ENCODE results near the gene FOXP2. TPM values are rescaled to one million over a fixed set of nuclear protein-coding genes. Genes with fewer than 3 reads are reported as not detected.

FOXP2 gene
- total and polyA plus RNA-seq, 10 of the 15 experiments (the other 5 are each of a cell fraction or from before 2014, with no cell fraction given) = 0.99 to 2.5 (median 1.8) TPM

DNA sequence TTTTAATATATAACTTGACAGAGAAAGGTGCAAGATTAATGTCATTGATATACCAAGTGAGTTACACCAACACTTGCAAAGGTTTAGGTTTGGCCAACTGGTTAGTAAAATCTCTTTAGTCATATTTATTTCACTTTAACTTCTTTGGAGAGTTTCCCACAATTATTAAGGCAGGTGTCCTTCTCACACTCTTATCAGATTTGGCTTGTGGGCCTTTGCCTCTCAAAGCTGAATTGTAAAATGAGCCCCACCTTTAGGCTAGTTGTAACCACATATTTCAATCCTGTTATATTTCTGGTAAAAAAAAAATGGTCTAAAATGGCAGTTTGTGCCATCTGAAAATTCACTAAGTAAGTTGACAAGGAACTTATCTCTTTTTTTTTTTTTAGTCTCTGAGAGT, 26.6 kb upstream of the FOXP2 start:
- in situ Hi-C loops (cut with MboI) = no loop called here
- ATAC-seq = no peak

DNA sequence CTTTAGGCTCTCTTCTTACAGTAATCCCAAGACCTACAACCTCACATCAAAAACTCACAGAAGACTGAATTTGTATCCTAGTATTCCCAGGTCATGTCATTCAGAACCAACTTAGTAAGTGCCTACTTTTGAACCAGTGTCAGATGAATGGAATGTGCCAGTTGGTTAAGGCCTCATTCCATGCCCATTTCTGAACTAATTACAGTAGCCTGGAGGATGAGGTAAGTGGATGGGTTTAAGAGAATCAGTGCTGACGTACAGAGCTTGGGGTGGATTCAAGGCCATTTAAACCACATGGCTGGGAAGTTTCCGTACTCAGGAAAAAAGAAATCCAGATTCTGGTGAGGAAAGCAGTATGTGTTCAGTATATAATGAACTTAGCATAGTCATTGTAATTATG, 21.9 kb upstream of the FOXP2 start:
- Histone ChIP-seq H3K9me3 (replicated peaks; ENCODE audit: control insufficient read depth, insufficient read depth, low read length) (no peaks in the 10 kb centered on the region), H3K27ac (ENCODE audit: control insufficient read depth, insufficient read depth) (no peak overlapping the region), H3K79me2 (ENCODE audit: control insufficient read depth, insufficient read depth, low read length) (no peaks in the 10 kb centered on the region), H3K4me3 (no peak overlapping the region), H3K27me3 (replicated peaks in 1 of 2; ENCODE audit: control insufficient read depth in 2 of 2, insufficient read depth in 2 of 2, low read length in 1 of 2) (no peaks in the 10 kb centered on the region; a peak in 1 of 4 replicates), H3K4me2 (ENCODE audit: control insufficient read depth, insufficient read depth) (no peak overlapping the region), H3K9ac (ENCODE audit: control insufficient read depth, insufficient read depth, low read length) (no peak overlapping the region), H4K20me1 (ENCODE audit: control insufficient read depth, insufficient read depth) (no peaks in the 10 kb centered on the region), H2AFZ (ENCODE audit: control insufficient read depth, low read depth, low read length) (no peak overlapping the region), H3K36me3 (ENCODE audit: control insufficient read depth in 2 of 2, insufficient read depth in 2 of 2, low read length in 1 of 2) (no peaks in the 10 kb centered on the region), H3K4me1 (ENCODE audit: control insufficient read depth, insufficient read depth, low read length) (no peaks in the 10 kb centered on the region)
- DNase-seq (ENCODE audit: low read depth, low spot score) (no peak), FAIRE-seq (no peak), ATAC-seq (no peak)
- ChIA-PET CTCF (no interaction called here), POLR2A (no interaction called here), RAD21 (ENCODE audit: unreplicated experiment) (no interaction called here), SMC1A (ENCODE audit: uncharacterized antibody, unreplicated experiment) (no interaction called here)
- no TSS peak for BruUV-seq (replicated peaks)
- WGBS (ENCODE audit: insufficient coverage, insufficient replicate concordance, low lambda C conversion rate, missing lambda C conversion rate) = 30% methylated on average over 2 of the region's 2 CpGs
- intact Hi-C loops (cut with micrococcal nuclease; ENCODE audit: unreplicated experiment) = no loop called here
- TF ChIP-seq SREBF2 (IDR thresholded peaks at IDR 0.05; ENCODE audit: low read length) (no peak), EGR1 (IDR thresholded peaks at IDR 0.05; ENCODE audit: borderline replicate concordance in 1 of 2, low read depth in 2 of 2, low read length in 2 of 2) (no peak), MYB (IDR thresholded peaks at IDR 0.05; ENCODE audit: borderline replicate concordance, low read depth, low read length) (no peak), BCL11A (IDR thresholded peaks at IDR 0.05; ENCODE audit: low read depth, low read length) (no peak)
- in situ Hi-C loops (cut with MboI) = no loop called here

More for the DNA sequence above, 26.6 kb upstream of the FOXP2 start:
- CTCF ChIA-PET = no interaction called here
- Histone ChIP-seq H3K4me1 (ENCODE audit: control insufficient read depth, insufficient read depth, low read length) (no peaks in the 10 kb centered on the region), H3K9ac (ENCODE audit: control insufficient read depth, insufficient read depth, low read length) (no peak overlapping the region), H3K4me3 (no peak overlapping the region), H4K20me1 (ENCODE audit: control insufficient read depth, insufficient read depth) (no peaks in the 10 kb centered on the region), H3K27ac (ENCODE audit: control insufficient read depth, insufficient read depth) (no peak overlapping the region), H3K9me3 (replicated peaks; ENCODE audit: control insufficient read depth, insufficient read depth, low read length) (no peaks in the 10 kb centered on the region), H3K4me2 (ENCODE audit: control insufficient read depth, insufficient read depth) (no peak overlapping the region), H3K79me2 (ENCODE audit: control insufficient read depth, insufficient read depth, low read length) (no peaks in the 10 kb centered on the region), H2AFZ (ENCODE audit: control insufficient read depth, low read depth, low read length) (no peak overlapping the region), H3K27me3 (replicated peaks in 1 of 2; ENCODE audit: control insufficient read depth in 2 of 2, insufficient read depth in 2 of 2, low read length in 1 of 2) (no peaks in the 10 kb centered on the region; a peak in 1 of 4 replicates), H3K36me3 (ENCODE audit: control insufficient read depth in 2 of 2, insufficient read depth in 2 of 2, low read length in 1 of 2) (no peaks in the 10 kb centered on the region)
- BruUV-seq (replicated peaks) = no TSS peak
- intact Hi-C loops (cut with micrococcal nuclease; ENCODE audit: unreplicated experiment) = no loop called here
- DNase-seq (ENCODE audit: low read depth, low spot score) (no peak), FAIRE-seq (no peak)
- TF ChIP-seq MXI1 (IDR thresholded peaks at IDR 0.05; ENCODE audit: low read depth, low read length) = no peak
- SMC1A ChIA-PET (ENCODE audit: uncharacterized antibody, unreplicated experiment) = interaction anchor here (0.7 kb wide), 1 partner anchor 1476 kb away, joined by 3 read pairs; no protein-coding TSS in a partner anchor
- POLR2A ChIA-PET = no interaction called here
- RAD21 ChIA-PET (ENCODE audit: unreplicated experiment) = no interaction called here

Measured in GM12878 (cell line).